Suprapubic skin (tissue), 4 donors: ENCODE measurements around the gene APOBEC3F. TPM values are rescaled to one million over a fixed set of nuclear protein-coding genes. Genes with fewer than 3 reads are reported as not detected.
"Not testable (repeated sequence)": the region's sequence is repeated elsewhere in the genome, so short reads cannot be mapped to it uniquely, and the experiment has no call there.

Source experiments
- DNase-seq, 2 donors: peaks; one replicate each; pipeline ENCODE4 v3.0.0-alpha.2; 2019; ENCODE audit warnings: low spot score in 2 of 2
- H3K27ac ChIP-seq: fragments of 200-600 bp; sonication (generic); one replicate; pipeline ENCODE4 v1.5.1; 2019
- H3K27me3 ChIP-seq: fragments of 200-600 bp; sonication (generic); one replicate; pipeline ENCODE4 v1.5.1; 2019
- H3K36me3 ChIP-seq: fragments of 200-600 bp; sonication (generic); one replicate; pipeline ENCODE4 v1.5.1; 2019
- H3K4me1 ChIP-seq: fragments of 200-600 bp; sonication (generic); one replicate; pipeline ENCODE4 v1.5.1; 2019
- H3K4me3 ChIP-seq: fragments of 200-600 bp; sonication (generic); one replicate; pipeline ENCODE4 v1.5.1; 2019; ENCODE audit warnings: mild to moderate bottlenecking
- H3K9me3 ChIP-seq: fragments of 200-600 bp; sonication (generic); one replicate; pipeline ENCODE4 v1.5.1; 2019
- EP300 ChIP-seq: sonication (generic); formaldehyde crosslinking; IDR thresholded peaks from one replicate; pipeline ENCODE4 v1.6.1; 2017; ENCODE audit warnings: antibody characterized with exemption
- POLR2A ChIP-seq, 2 donors: fragments of 450-650 bp; IDR thresholded peaks; one replicate each; pipeline ENCODE4 v1.6.1; 2017; ENCODE audit warnings: antibody characterized with exemption in 2 of 2, mild to moderate bottlenecking in 2 of 2, moderate library complexity in 2 of 2
- POLR2AphosphoS5 ChIP-seq, 3 donors: sonication (generic); formaldehyde crosslinking; IDR thresholded peaks; one replicate each; pipeline ENCODE4 v1.6.1; 2017; ENCODE audit warnings: antibody characterized with exemption in 3 of 3
- WGBS: methylation state at CpG from one replicate; pipeline ENCODE4 v1.1.5; 2018; 5-methylcytosine and 5-hydroxymethylcytosine counted together
- total RNA-seq, 4 donors: library from RNA; depleted of rRNA; stranded (reverse); fragments of >200 nt; gene quantifications; one replicate each; pipeline ENCODE4 v1.1.0, GENCODE V29; 2016
- TF ChIP-seq, protein P1 (sequence below), 2 donors: fragments of 200-600 bp in 1 of 2; fragments of 450-650 bp in 1 of 2; sonication (generic) in 1 of 2; IDR thresholded peaks; one replicate each; pipeline ENCODE4 v1.5.1; 2016 to 2019; ENCODE audit warnings: antibody characterized with exemption in 2 of 2, mild to moderate bottlenecking in 1 of 2, moderate library complexity in 1 of 2

Gene APOBEC3F
- total RNA-seq = 1 to 10 TPM in 2 of 4 donors, under 1 TPM in 1, not detected in 1; 0.57 to 2.0 (median 1.4) TPM

DNA sequence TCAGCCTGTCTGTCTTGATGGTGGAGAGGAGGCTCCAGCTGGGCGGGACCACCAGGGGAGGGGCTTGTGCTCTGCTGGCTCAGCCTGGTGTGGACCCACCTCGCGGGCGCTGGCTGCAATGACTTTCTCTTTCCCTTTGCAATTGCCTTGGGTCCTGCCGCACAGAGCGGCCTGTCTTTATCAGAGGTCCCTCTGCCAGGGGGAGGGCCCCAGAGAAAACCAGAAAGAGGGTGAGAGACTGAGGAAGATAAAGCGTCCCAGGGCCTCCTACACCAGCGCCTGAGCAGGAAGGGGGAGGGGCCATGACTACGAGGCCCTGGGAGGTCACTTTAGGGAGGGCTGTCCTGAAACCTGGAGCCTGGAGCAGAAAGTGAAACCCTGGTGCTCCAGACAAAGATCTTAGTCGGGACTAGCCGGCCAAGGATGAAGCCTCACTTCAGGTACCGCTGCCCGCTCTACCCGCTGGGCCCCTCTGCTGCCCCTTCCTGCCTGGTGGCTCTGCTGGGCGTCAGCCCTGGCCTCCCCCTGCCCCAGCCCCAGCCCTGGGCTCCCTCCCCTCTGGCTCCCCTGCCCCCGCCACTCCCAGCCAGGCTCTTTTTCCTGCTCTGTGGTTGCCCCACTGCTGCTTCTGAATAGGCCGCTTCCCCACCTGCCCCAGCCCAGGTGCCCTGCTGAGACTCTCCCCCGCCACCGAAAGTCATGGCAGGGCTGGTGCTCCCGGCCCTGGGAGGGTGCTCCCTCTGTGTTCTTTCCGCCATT is at the start of gene APOBEC3F:
Gene APOBEC3F (plus strand): TSS at position 327 of the 759 bp plus-strand sequence. CDS start 97 bp downstream, at position 424.
- WGBS = 0% methylated on average over 3 of the region's 21 CpGs
- H3K4me1 ChIP-seq = peaks cover 17% of the 10 kb centered on the region
- not testable (repeated sequence) for DNase-seq, H3K27me3 ChIP-seq, H3K36me3 ChIP-seq, H3K9me3 ChIP-seq
- peak within 1 kb of the TSS; percentile 57 for H3K4me3 ChIP-seq
- peak within 1 kb of the TSS; percentile 78 for H3K27ac ChIP-seq

DNA sequence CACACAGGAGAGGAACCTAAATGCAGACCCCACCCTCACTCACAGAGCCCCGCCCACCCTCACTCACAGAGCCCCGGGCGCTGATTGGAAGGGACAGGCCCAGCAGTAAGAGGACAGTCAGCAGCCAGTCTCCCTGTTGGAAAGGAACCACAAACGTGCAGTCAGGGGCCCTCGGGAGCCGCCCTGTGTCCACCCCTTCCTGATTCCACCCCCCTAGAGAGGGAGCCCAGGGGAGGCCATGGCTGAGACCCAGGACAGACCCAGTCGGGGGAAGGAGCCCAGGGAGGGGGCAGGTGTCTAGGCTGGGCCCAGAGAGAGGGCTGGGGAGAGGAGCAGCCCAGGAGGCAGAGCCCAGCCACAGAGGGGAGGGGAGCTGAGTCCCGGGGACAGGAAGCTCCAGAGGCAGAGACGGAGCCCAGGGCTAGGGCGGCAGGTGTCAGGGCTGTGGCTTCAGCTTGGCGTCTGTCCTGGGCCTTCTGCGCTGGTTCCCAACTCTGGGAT is 47.7 kb upstream of the APOBEC3F start:
- not testable (repeated sequence) for H3K4me3 ChIP-seq, H3K36me3 ChIP-seq, H3K9me3 ChIP-seq, DNase-seq, H3K27ac ChIP-seq
- peaks cover 14% of the 10 kb centered on the region for H3K27me3 ChIP-seq
- H3K4me1 ChIP-seq = peaks cover 11% of the 10 kb centered on the region
- 14% methylated on average over 8 of the region's 12 CpGs for WGBS

DNA sequence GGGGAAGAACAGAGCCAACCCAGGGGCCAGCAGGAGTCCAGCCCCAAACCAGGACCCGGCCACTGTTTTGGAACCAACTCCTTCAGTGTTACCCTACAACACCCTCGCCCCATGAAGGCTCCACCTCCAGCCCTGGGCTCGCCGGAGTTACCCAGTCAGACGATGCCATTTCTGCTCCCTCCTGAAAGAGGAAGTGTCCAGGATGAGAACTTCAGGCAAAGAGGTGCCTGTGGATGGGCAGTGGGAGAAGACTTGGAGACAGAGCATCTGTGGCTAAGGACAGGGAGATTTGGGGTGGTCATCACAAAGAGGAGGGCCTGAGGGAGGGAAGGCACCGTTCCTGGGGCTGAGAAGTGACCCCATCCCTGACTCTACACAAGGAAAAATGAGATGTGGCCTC is 44.6 kb upstream of the APOBEC3F start:
- no peak overlapping the region for H3K4me3 ChIP-seq
- no peak overlapping the region for H3K27ac ChIP-seq
- H3K4me1 ChIP-seq = peaks cover 11% of the 10 kb centered on the region
- no peaks in the 10 kb centered on the region for H3K36me3 ChIP-seq
- 80% methylated on average over 5 of the region's 6 CpGs for WGBS
- DNase-seq = no peak
- no peaks in the 10 kb centered on the region for H3K9me3 ChIP-seq
- H3K27me3 ChIP-seq = peaks cover 23% of the 10 kb centered on the region
- TF ChIP-seq POLR2AphosphoS5 (IDR thresholded peaks at IDR 0.05) (no peak), EP300 (no peak), POLR2A (IDR thresholded peaks at IDR 0.05) (no peak)
- TF ChIP-seq, protein P1, sequence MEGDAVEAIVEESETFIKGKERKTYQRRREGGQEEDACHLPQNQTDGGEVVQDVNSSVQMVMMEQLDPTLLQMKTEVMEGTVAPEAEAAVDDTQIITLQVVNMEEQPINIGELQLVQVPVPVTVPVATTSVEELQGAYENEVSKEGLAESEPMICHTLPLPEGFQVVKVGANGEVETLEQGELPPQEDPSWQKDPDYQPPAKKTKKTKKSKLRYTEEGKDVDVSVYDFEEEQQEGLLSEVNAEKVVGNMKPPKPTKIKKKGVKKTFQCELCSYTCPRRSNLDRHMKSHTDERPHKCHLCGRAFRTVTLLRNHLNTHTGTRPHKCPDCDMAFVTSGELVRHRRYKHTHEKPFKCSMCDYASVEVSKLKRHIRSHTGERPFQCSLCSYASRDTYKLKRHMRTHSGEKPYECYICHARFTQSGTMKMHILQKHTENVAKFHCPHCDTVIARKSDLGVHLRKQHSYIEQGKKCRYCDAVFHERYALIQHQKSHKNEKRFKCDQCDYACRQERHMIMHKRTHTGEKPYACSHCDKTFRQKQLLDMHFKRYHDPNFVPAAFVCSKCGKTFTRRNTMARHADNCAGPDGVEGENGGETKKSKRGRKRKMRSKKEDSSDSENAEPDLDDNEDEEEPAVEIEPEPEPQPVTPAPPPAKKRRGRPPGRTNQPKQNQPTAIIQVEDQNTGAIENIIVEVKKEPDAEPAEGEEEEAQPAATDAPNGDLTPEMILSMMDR (IDR thresholded peaks at IDR 0.05) = no peak

DNA sequence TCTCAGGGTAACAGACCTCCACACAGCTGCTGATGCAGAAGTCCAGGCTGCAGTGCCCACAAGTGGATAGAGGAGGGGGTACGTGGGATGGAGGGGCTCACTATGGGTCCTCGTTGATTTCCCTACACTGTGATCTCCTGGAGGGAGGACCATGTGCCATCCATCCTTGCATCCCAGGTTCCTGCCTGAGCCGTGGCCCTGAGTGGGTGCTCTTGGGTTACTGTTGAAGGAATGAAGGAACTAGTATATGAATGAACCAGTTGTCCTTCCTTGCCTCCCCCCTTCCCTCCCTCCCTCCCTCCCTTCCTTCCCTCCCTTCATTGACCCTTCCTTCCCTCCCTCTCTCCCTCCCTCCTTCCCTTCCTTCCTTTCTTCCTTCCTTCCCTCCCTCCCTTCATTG is 43.1 kb upstream of the APOBEC3F start:
- Histone ChIP-seq H3K27ac (no peak overlapping the region), H3K4me1 (peaks cover 11% of the 10 kb centered on the region), H3K4me3 (no peak overlapping the region), H3K36me3 (no peaks in the 10 kb centered on the region), H3K27me3 (peaks cover 23% of the 10 kb centered on the region), H3K9me3 (no peaks in the 10 kb centered on the region)
- no peak for DNase-seq
- WGBS = 90% methylated on average over 3 of the region's 3 CpGs
- TF ChIP-seq, protein P1 (IDR thresholded peaks at IDR 0.05) = no peak
- TF ChIP-seq POLR2A (IDR thresholded peaks at IDR 0.05) (no peak), POLR2AphosphoS5 (IDR thresholded peaks at IDR 0.05) (no peak), EP300 (no peak)

DNA sequence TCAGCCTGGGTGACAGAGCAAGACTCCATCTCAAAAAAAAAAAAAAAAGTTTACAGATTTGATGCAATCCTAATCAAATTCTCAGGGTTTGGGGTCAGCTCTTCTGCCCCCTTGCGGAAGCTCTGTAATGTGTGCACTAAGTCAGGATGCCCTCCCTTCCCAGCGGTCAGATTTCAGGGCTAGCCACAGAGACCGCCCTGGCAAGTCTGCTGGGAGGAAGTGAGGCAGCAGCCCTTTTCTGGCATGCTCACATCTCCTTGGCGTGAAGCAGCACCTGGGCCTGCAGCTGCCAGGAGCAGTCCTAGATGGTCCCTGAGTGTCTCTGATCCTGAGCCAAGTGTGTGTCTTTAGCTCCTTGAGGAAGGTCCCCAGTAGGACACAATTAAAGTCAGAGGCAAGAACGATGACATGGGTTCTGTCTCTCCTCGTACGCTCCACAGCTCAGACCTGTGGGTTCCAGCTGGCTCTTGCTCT is 37.5 kb upstream of the APOBEC3F start:
- Histone ChIP-seq H3K27ac (no peak overlapping the region), H3K36me3 (no peaks in the 10 kb centered on the region), H3K9me3 (no peaks in the 10 kb centered on the region), H3K27me3 (peaks cover 9% of the 10 kb centered on the region), H3K4me3 (no peak overlapping the region), H3K4me1 (peaks cover 8% of the 10 kb centered on the region)
- DNase-seq = no peak
- TF ChIP-seq, protein P1 (IDR thresholded peaks at IDR 0.05) = peak; percentile 57 to 78
- TF ChIP-seq EP300 = no peak
- 15% methylated on average over 7 of the region's 7 CpGs for WGBS

DNA sequence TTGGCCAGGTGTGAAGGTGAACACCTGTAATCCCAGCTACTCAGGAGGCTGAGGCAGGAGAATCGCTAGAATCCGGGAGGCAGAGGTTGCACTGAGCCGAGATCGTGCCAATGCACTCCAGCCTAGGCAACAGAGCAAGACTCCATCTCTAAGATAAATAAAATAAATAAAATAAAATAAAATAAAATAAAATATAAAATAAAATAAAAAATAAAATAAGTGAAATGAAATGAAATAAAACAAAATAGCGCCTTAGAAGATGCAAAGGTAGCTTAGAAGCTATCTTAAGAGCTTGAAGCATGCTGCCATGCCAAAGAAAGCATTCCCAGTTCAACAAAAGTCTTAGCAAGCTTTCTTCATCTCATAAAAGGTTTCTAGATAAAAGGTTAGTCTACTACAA is 33.5 kb upstream of the APOBEC3F start:
- no peaks in the 10 kb centered on the region for H3K27me3 ChIP-seq
- DNase-seq = no peak
- 91% methylated on average over 5 of the region's 5 CpGs for WGBS

DNA sequence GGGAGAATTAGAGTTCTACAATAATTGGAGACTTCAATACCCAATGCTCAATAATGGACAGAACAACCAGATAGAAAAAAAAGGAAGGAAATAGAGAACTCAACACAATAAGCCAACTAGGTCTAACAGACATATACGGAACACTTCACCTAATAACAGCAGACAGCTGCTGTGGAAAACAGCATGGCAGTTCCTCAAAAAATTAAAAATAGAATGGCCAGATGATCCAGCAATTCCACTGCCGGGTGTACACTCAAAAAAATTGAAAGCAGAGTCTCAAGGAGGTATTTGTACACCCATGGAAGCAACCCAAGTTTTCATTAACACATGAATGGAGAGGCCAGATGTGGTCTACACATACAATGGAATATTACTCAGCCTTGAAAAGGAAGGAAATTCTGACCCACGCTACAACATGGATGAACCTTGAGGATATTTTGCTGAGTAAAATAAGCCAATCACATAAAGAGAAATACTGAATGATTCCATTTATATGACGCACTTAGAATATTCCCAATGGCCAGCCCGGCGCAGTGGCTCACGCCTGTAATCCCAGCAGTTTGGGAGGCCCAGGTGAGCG is 32.3 kb upstream of the APOBEC3F start:
- not testable (repeated sequence) for DNase-seq, H3K4me1 ChIP-seq, H3K27me3 ChIP-seq, H3K27ac ChIP-seq, H3K36me3 ChIP-seq, H3K4me3 ChIP-seq, H3K9me3 ChIP-seq
- WGBS = 86% methylated on average over 8 of the region's 8 CpGs

More for the DNA sequence above, 33.5 kb upstream of the APOBEC3F start:
- Histone ChIP-seq H3K36me3 (no peaks in the 10 kb centered on the region), H3K4me1 (peaks cover 8% of the 10 kb centered on the region), H3K4me3 (no peak overlapping the region), H3K9me3 (no peaks in the 10 kb centered on the region), H3K27ac (no peak overlapping the region)
- TF ChIP-seq POLR2A (IDR thresholded peaks at IDR 0.05) (no peak), POLR2AphosphoS5 (IDR thresholded peaks at IDR 0.05) (no peak), EP300 (no peak)
- TF ChIP-seq, protein P1 (IDR thresholded peaks at IDR 0.05) = no peak
